ENCODE data around the gene B3GLCT.
"Not testable (repeated sequence)": the region's sequence is repeated elsewhere in the genome, so short reads cannot be mapped to it uniquely, and the experiment has no call there.

B3GLCT gene

GRCh38 chr13:31334994-31335557 is 135.3 kb downstream of the B3GLCT start:
- no peak overlapping the region for H3K4me3 ChIP-seq (ENCODE audit: low read depth, low read length)

DNA sequence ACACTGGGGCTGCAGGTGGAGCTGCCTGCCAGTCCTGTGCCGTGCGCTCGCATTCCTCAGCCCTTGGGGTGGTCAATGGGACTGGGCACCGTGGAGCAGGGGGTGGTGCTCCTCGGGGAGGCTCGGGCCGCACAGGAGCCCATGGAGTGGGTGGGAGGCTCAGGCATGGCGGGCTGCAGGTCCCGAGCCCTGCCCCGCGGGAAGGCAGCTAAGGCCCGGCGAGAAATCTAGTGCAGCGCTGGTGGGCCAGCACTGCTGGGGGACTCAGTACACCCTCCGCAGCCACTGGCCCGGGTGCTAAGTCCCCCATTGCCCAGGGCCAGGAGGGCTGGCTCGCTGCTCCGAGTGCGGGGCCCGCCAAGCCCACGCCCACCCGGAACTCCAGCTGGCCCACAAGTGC is 139.8 kb downstream of the B3GLCT start:
- not testable (repeated sequence) for H3K4me3 ChIP-seq (ENCODE audit: low read depth, low read length)

GRCh38 chr13:31340848-31341247 is 141.1 kb downstream of the B3GLCT start:
- not testable (repeated sequence) for H3K4me3 ChIP-seq (ENCODE audit: low read depth, low read length)

DNA sequence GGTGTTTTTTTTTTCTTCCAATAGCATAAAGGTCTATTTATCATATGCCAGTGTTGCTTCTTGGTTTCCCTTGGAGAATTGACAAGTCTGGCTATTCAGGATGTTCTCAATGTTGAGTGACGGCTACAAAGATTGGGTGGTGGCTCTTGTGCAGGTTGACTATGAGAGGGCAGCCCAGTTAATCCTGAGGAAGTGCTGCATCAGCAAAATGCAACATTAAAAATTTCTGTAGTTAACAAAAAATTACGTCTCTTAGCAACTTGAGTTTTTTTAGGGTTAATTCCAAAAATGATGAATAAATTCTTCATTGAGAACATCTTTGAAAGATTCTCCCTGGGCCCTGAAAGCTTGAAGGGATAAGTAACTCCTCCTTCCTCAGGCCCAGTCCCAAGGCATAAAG is 147.1 kb downstream of the B3GLCT start:
- no peak overlapping the region for H3K4me3 ChIP-seq (ENCODE audit: low read depth, low read length)

GRCh38 chr13:31349156-31349555 is 149.4 kb downstream of the B3GLCT start:
- no peak overlapping the region for H3K4me3 ChIP-seq (ENCODE audit: low read depth, low read length)

DNA sequence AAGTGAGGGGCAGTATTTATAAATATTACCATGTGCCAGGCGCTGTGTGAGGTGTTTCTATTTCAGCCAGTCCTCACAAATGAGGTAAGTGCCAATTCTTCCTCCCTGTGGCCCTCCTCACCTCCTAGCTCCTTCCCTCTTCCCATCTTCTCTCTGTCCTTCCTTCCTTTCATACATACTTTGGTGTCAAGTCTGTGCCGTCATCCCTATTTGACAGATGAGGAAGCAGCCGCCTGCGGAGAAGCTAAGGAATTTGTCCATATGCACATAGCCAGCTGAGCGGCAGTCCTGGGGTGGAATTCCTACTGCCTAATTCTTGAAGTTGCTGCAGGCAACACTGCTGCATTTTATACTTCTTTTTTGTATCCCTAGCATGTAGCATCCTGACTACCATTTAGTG is 150.8 kb downstream of the B3GLCT start:
- H3K4me3 ChIP-seq (ENCODE audit: low read depth, low read length): no peak overlapping the region

DNA sequence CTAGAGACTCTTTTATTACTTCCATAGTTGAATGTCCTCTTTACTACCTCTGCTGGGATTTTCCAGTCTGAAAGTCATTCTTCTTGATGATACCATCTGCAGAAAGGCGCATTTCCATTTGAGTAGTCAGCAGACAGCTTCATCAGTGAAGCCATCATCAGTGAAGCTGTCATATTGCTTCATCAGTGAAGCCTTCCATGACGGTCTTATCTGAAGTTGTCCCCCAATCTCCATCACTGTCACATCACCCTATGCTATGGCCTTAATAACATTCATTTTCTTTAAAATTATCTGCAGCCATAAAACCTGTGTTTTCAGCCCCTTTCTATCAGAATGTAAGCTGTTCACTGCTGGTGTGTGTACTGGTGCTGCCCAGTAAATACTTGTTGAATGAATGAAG is 151.6 kb downstream of the B3GLCT start:
- H3K4me3 ChIP-seq (ENCODE audit: low read depth, low read length): no peak overlapping the region

- no peak overlapping the region for H3K4me3 ChIP-seq (ENCODE audit: low read depth, low read length)
These were observed 152.7 kb downstream of the B3GLCT start for GRCh38 chr13:31352467-31352866.

GRCh38 chr13:31355001-31355400 is 155.2 kb downstream of the B3GLCT start:
- no peak overlapping the region for H3K4me3 ChIP-seq (ENCODE audit: low read depth, low read length)

- no peak overlapping the region for H3K4me3 ChIP-seq (ENCODE audit: low read depth, low read length)
These were observed 157.2 kb downstream of the B3GLCT start for GRCh38 chr13:31356991-31357390.

- no peak overlapping the region for H3K4me3 ChIP-seq (ENCODE audit: low read depth, low read length)
These were observed 157.8 kb downstream of the B3GLCT start for GRCh38 chr13:31357581-31357980.

DNA sequence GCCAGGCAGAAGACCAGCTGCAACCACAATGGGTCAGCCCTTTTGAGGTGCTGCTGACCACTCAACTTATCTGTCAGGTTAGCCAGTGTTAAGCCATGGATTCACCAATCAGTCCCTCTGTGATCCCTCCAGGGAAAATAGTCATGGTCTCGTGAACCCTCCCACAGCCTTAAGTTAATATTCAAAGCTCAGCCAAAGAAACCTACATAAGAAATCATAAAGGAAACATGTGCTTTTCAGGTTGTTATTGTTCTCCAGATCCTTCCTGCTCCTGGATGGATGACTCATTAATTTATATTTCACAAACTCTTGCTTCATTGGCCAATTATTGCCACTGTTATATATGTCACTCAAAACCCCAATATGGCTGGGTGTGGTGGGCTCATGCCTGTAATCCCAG is 161.9 kb downstream of the B3GLCT start:
- no peak overlapping the region for H3K4me3 ChIP-seq (ENCODE audit: low read depth, low read length)

GRCh38 chr13:31365630-31366029 is 165.9 kb downstream of the B3GLCT start:
- H3K4me3 ChIP-seq (ENCODE audit: low read depth, low read length): no peak overlapping the region

- H3K4me3 ChIP-seq (ENCODE audit: low read depth, low read length): no peak overlapping the region
These were observed 167.6 kb downstream of the B3GLCT start for GRCh38 chr13:31367410-31367809.

- H3K4me3 ChIP-seq (ENCODE audit: low read depth, low read length): no peak overlapping the region
These were observed 169.4 kb downstream of the B3GLCT start for GRCh38 chr13:31369213-31369612.

- no peak overlapping the region for H3K4me3 ChIP-seq (ENCODE audit: low read depth, low read length)
These were observed 172.7 kb downstream of the B3GLCT start for GRCh38 chr13:31372454-31372853.

- no peak overlapping the region for H3K4me3 ChIP-seq (ENCODE audit: low read depth, low read length)
These were observed 174.9 kb downstream of the B3GLCT start for GRCh38 chr13:31374682-31375081.

DNA sequence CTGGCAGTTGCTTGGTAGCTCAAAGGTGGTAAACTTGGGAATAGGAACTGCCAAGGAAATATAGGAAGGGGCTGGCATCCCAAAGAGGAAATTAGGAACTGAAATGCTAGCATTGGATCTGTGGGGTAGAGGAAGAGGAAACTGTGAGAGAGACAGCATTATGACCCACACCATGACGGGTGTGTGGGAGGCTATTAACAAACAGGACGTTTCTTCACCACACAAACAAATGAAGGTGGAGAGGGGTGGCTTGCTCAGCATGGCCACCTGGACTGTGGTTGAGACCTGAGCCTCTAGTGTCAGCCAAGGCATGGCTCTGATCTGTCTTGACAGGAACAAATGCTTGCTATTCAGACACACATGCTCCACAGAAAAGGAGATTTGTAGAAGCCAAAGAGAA is 178.2 kb downstream of the B3GLCT start:
- no peak overlapping the region for H3K4me3 ChIP-seq (ENCODE audit: low read depth, low read length)

DNA sequence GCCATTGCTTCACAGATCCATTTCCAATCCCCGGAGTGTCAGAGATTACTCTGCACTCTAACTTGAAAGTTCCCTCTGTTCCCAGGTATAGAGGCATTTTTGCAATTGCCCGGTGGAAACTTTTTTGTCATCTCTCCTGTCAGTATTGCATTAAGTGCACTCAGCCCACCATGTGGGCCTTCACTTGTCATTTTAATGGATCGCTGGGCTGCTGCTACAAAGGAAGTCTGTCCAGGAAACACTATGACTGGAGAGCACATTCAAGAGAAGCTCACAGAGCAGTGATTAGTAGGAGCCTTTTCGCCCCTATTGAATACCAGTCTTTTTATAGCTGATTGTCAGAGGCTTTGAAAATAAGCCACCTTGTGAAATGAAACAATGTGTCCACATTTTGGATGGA is 180.9 kb downstream of the B3GLCT start:
- H3K4me3 ChIP-seq (ENCODE audit: low read depth, low read length): no peak overlapping the region
